GM19099 (cell line): ENCODE data around the gene TSPAN5.

Experiments used
- POLR2A ChIP-seq: IDR thresholded peaks from 3 replicates; pipeline ENCODE4 v1.6.1; 2011; ENCODE audit warnings: low read depth; ENCODE audit not compliant: insufficient read length; ENCODE audit errors: extremely low read depth

TSPAN5 gene

DNA sequence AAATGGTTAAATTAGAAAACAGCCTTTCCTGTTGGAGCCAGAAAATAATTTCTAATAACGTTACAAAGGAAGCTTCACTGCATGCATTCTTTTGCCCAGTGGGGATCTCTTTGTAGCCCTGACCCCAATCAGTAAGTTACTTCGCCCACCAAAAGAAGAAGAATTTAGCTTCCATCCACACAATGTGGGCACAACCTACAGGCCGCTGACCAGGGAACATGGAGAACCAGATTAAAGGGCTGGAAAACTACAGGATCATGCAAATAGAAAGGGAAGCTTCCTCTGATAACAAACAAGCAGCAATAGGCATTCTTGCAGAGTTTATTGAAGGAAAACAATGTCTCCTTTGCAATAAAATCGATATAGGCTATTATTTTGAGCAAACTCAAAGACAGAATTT, 21.3 kb upstream of the TSPAN5 start:
- TF ChIP-seq POLR2A = no peak

- TF ChIP-seq POLR2A = no peak
Observed at GRCh38 chr4:98677799-98678198, 19.4 kb upstream of the TSPAN5 start.

DNA sequence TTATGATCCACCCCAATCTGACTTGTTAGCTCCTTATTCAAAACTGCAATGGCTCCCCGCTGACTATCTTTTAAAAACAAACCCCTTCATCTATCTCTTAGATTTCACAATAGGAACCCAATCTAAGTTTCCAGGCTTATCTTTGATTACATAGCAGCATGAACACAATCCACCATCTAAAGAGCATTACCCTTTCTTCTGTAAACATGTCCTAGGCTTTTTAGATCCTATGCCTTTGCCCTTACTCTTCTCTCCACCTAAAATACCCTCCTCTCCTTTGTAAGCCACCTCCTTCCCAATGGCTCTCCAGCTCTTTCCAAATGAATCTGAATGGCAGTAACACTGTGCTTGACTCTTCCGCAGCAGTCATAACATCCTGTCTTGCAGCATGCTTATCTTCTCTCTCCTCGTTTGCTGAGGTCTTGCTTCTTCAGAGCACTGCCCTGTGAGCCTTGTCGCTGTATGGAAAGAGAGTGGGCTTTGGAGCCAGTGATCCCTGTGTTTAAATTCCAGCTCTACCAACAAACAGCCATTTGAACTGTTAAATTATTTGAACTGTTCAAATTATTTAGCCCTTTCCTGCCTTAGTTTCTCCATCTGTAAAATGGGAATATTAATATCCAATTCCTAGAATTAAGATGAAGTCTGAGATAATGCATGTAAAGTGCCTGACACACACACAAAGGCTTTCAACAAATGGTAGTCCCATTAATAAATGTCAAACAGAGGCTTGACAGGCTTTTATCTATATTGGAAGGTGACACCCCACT, 16.2 kb upstream of the TSPAN5 start:
- no peak for TF ChIP-seq POLR2A

DNA sequence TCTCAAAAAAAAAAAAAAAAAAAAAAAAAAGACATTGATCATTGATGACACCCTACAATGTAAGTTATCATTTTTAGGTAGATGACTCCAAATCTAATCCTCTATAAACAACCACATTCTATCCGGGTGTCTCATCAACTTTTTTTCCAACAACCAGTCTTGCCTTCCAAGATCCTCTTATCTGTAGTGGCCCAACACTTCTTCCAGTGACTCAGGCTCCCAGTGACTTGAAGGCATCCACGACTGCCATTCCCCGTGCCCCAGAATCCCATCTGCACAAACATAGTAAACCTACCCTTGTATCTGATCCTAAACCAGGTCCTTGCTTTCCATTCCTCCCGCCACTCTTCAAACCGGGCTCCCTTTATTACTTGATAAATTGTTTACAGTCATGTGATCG, 15.6 kb upstream of the TSPAN5 start:
- no peak for TF ChIP-seq POLR2A

- TF ChIP-seq POLR2A = no peak
Observed at GRCh38 chr4:98673288-98673644, 14.9 kb upstream of the TSPAN5 start.

DNA sequence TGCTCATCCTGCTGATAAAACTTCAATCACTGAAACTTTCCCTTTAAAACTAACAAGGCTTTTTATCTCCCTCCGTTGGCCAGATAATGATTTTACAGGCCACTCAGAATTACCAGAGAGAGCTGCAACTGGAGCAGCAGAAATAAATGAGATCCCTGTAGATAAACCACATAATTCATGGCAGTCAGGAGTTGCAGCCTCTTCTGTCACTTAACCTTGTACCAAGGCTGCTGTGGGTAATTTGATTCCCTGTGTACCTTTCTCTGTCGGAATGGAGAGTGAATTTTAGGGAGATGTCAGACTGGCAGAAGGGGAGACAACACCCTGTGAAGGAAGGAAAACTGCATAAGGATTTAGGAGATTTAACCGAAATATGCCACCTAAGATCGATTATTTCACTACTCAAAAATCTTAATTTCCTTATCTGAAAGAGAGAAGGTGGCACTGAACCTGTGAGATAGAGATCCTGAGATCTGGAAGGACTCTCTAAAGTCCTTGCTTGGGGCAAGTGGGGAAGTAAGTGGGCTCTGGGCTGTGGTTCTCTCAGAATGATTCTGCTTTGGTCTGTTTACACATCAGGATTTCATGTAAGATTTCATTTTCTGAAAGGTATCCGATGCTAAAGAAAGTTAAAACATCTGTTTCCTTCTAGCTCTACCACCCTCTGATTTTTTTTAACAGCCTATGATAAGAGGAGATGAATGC, 14.3 kb upstream of the TSPAN5 start:
- no peak for TF ChIP-seq POLR2A

GRCh38 chr4:98671131-98671530, 12.7 kb upstream of the TSPAN5 start:
- TF ChIP-seq POLR2A = no peak

DNA sequence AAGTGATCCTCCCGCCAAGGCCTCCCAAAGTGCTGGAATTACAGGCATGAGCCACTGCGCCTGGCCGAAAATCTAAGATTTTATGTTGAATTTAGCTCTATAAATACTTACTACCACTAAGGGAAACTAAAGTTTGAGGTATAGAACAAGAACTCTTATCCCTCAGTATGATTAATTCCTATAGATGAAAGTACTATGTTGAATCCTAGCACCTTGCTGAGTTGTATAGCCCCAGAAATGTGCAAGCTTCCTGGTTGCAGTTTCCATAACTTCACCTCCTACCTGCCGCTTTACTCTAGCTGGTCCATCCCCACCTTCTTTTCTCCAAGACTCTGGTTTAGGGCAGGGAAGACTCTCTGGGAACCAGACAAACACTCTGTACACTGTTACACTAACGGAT, 11.8 kb upstream of the TSPAN5 start:
- TF ChIP-seq POLR2A = no peak

DNA sequence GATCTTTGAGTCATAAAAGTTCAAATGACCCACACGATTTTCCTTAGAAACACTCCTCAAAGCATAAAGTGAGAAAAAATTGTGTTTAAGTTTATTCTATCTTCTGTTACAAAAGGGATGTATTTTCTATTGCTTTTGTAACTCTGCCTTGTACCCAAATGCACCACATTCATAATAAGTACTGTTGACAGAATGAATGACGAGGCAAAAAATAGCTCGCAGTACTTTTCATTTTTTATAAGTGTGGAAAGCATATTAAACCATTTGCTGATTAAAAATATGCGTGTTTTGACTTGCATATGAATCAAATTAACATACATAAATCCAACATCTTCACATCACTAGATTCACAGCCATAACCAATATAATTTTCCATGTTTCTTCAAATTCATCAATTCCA, 11.2 kb upstream of the TSPAN5 start:
- no peak for TF ChIP-seq POLR2A

DNA sequence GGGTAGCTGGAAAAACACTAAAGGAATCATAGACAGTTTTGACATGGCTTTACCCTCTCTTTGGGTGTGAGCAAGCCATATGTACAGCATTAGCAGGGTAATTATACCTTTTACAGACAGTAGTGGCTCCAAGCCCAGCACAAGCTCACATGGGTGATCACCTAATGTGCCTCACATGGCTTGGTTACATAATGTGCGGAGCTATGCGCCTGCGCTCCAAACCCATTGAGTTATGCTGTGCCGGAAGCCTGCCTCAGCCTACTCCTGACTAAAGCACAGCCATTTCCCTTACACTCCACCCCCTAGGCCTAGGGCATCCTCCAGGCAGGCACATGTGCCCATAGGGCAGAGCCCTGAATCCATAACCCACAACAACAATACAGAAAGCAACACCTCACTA, 6.5 kb upstream of the TSPAN5 start:
- TF ChIP-seq POLR2A = no peak

DNA sequence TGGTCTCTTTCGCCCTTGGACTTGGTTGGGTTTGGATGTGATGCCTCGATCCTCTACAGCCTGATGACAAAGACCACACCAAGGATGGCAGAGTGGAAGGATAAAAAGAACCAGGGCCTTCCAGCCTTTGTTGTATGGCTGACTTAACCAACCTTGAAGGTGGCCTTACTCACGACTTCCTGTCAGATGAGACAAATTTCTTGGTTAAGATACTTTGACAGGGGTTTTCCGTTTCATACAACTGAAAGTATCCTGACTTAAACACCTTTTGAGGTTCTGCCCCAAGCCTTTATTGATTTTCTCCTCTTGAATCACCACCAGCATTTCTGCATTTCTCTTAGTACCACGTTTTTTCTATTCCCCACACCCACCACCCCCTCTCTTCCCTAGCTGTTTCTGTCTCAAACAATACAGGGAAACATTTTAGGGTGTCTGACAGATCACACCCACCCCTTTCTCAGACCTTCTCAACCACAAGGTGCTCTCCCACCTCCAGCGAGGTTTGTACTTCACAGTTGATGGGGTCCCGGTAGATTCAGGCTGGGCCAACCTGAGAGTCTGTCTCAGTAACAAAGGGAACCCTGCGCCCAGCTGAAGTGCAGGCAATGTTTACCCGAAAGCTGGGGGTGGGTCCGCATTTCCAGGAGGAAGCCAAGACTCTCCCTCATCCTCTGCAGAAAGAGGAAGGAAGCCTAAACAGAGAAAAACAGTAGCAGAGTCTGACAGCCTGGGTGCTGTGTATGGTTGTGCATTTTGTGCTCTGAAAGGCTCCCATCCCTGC, 5.0 kb upstream of the TSPAN5 start:
- no peak for TF ChIP-seq POLR2A

DNA sequence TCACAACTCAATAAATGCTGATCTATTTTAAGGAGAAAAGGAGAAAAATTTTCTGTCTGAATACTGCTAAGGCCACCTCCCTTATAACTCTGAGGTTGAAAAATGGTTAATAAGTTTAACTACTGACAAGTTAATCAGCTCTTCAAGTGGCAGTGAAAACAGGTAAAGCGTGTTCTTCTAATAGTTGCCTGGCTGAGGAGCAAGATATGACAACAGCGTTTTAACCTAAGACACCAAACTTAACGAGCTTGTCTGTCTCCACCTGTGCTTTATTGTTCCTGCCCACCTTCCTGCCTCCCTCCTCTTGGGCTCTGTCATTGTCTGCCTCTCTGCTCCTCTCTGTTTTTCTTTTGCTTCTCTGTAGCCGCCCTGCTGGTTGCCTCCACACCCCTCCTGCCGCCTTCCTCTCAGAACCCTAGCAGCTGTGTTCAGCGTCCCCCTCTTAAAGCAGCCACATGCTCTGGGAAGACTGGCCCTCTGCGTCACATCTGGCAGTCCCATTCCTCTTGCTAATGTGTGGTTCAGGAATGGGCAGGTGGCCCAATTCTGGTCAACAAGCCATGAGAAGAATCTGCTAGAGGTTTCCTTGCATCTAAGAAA, 4.3 kb upstream of the TSPAN5 start:
- TF ChIP-seq POLR2A = no peak

- TF ChIP-seq POLR2A = no peak
Observed at GRCh38 chr4:98662055-98662453, 3.6 kb upstream of the TSPAN5 start.

GRCh38 chr4:98661371-98662054, 3.1 kb upstream of the TSPAN5 start:
- TF ChIP-seq POLR2A = no peak
